Measurements from ENCODE around the gene TAF9. TPM values are rescaled to one million over a fixed set of nuclear protein-coding genes. Genes with fewer than 3 reads are reported as not detected.

Gene TAF9, protein sequence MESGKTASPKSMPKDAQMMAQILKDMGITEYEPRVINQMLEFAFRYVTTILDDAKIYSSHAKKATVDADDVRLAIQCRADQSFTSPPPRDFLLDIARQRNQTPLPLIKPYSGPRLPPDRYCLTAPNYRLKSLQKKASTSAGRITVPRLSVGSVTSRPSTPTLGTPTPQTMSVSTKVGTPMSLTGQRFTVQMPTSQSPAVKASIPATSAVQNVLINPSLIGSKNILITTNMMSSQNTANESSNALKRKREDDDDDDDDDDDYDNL
- total RNA-seq (2021) (73.7 to 76.6 TPM (median 76.1 TPM) in 3 replicates), Bru-seq, nascent RNA (percentile 97 among the genes with signal in this experiment)
- long read RNA-seq, experiment 1, transcript TAF9-202 (3 exons, 1,461 nt): minor isoform, 5 of 289 reads
- long read RNA-seq, experiment 1, transcript TAF9-205 (2 exons, 1,331 nt): minor isoform, 8 of 289 reads
- long read RNA-seq, experiment 1, transcript TAF9-201 (3 exons, 1,283 nt): major isoform, 258 of 289 reads
- long read RNA-seq, experiment 1, transcript TAF9-208 (3 exons, 582 nt): minor isoform, 9 of 289 reads
- long read RNA-seq, experiment 1, partial matches to known transcripts: 0 of 289 reads
- long read RNA-seq, experiment 1, other reads (novel, unspliced or antisense): 3 of 289 reads
- long read RNA-seq, experiment 2, transcript TAF9-201 (3 exons, 1,283 nt): major isoform, 47 of 117 reads
- long read RNA-seq, experiment 2, transcript TAF9-205 (2 exons, 1,331 nt): minor isoform, 42 of 117 reads
- long read RNA-seq, experiment 2, partial matches to known transcripts: 0 of 117 reads
- long read RNA-seq, experiment 2, other reads (novel, unspliced or antisense): 20 of 117 reads
- long read RNA-seq, experiment 3, transcript TAF9-208 (3 exons, 582 nt): minor isoform, 20 of 605 reads
- long read RNA-seq, experiment 3, transcript TAF9-201 (3 exons, 1,283 nt): major isoform, 557 of 605 reads
- long read RNA-seq, experiment 3, transcript TAF9-205 (2 exons, 1,331 nt): minor isoform, 8 of 605 reads
- long read RNA-seq, experiment 3, transcript TAF9-202 (3 exons, 1,461 nt): minor isoform, 12 of 605 reads
- long read RNA-seq, experiment 3, partial matches to known transcripts: 0 of 605 reads
- long read RNA-seq, experiment 3, other reads (novel, unspliced or antisense): 5 of 605 reads

GRCh38 chr5:69369340-69370121 is at the start of gene TAF9, which contains the start of the genes AK6 and RAD17:
TAF9 (minus strand) TSS chr5:69369520; CDS start chr5:69365737, 3,783 bp downstream.
AK6 (minus strand) TSS chr5:69369520; CDS start chr5:69369490, 30 bp downstream.
RAD17 (plus strand) TSS chr5:69369818; CDS start chr5:69372209, 2,391 bp downstream.
- Mint-ChIP-seq H3K27me3 (ENCODE audit: low read depth) (no peaks in the 10 kb centered on the region), H3K9me3 (no peaks in the 10 kb centered on the region), H3K36me3 (peaks cover 31% of the 10 kb centered on the region), H3K4me3 (peak within 1 kb of the TSS; percentile 95), H3K4me1 (peaks cover 11% of the 10 kb centered on the region), H3K27ac (peak within 1 kb of the TSS; percentile 98)
- POLR2A ChIA-PET: interaction anchor here (0.5 to 1.3 kb wide), 4 partner anchors 16 to 81 kb away, joined by 3 to 8 read pairs (median 3); no protein-coding TSS in a partner anchor
- CTCF ChIA-PET: interaction anchor here (0.9 kb wide), 1 partner anchor 35 kb away, joined by 4 read pairs; no protein-coding TSS in a partner anchor
- ATAC-seq: peak; percentile 96
- DNase-seq (ENCODE audit: low spot score): peak; percentile 94
- TF ChIP-seq ZNF121 (CRISPR knock-in tag; IDR thresholded peaks at IDR 0.05) (no peak), CBFB (CRISPR knock-in tag; IDR thresholded peaks at IDR 0.05; ENCODE audit: low read depth) (no peak), ZBTB21 (CRISPR knock-in tag; IDR thresholded peaks at IDR 0.05; ENCODE audit: borderline replicate concordance) (no peak), ZNF425 (CRISPR knock-in tag; conservative IDR thresholded peaks at IDR 0.05) (no peak), NR1H2 (CRISPR knock-in tag; IDR thresholded peaks at IDR 0.05) (no peak), ZNF532 (CRISPR knock-in tag; IDR thresholded peaks at IDR 0.05; ENCODE audit: borderline replicate concordance) (peak; percentile 55; the same call in 1 of the 2 replicates), HMGA2 (CRISPR knock-in tag; IDR thresholded peaks at IDR 0.05) (no peak), IRF2 (CRISPR knock-in tag; IDR thresholded peaks at IDR 0.05; ENCODE audit: borderline replicate concordance, low read depth) (no peak), JAZF1 (CRISPR knock-in tag; IDR thresholded peaks at IDR 0.05) (no peak), ZNF232 (CRISPR knock-in tag; IDR thresholded peaks at IDR 0.05) (no peak), ZNF138 (CRISPR knock-in tag; conservative IDR thresholded peaks at IDR 0.05) (no peak), CREM (CRISPR knock-in tag; IDR thresholded peaks at IDR 0.05) (peak; percentile 89), SMAD3 (CRISPR knock-in tag; IDR thresholded peaks at IDR 0.05; ENCODE audit: borderline replicate concordance) (peak; percentile 23), E2F5 (CRISPR knock-in tag; IDR thresholded peaks at IDR 0.05) (peak; percentile 56; the same call in 1 of the 2 replicates), TEAD1 (CRISPR knock-in tag; IDR thresholded peaks at IDR 0.05) (peak; percentile 15; the same call in 1 of the 2 replicates), NR2C2 (CRISPR knock-in tag; IDR thresholded peaks at IDR 0.05) (0 out of 2 replicates have a peak, but pooled peaks have one; percentile 40), MYBL2 (CRISPR knock-in tag; IDR thresholded peaks at IDR 0.05) (peak; percentile 81)
- TF ChIP-seq, protein P1, sequence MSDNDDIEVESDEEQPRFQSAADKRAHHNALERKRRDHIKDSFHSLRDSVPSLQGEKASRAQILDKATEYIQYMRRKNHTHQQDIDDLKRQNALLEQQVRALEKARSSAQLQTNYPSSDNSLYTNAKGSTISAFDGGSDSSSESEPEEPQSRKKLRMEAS (CRISPR knock-in tag; IDR thresholded peaks at IDR 0.05): peak; percentile 91
- TF ChIP-seq, protein P2, sequence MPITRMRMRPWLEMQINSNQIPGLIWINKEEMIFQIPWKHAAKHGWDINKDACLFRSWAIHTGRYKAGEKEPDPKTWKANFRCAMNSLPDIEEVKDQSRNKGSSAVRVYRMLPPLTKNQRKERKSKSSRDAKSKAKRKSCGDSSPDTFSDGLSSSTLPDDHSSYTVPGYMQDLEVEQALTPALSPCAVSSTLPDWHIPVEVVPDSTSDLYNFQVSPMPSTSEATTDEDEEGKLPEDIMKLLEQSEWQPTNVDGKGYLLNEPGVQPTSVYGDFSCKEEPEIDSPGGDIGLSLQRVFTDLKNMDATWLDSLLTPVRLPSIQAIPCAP (CRISPR knock-in tag; IDR thresholded peaks at IDR 0.05): no peak
- TF ChIP-seq, protein P3, sequence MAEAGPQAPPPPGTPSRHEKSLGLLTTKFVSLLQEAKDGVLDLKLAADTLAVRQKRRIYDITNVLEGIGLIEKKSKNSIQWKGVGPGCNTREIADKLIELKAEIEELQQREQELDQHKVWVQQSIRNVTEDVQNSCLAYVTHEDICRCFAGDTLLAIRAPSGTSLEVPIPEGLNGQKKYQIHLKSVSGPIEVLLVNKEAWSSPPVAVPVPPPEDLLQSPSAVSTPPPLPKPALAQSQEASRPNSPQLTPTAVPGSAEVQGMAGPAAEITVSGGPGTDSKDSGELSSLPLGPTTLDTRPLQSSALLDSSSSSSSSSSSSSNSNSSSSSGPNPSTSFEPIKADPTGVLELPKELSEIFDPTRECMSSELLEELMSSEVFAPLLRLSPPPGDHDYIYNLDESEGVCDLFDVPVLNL (CRISPR knock-in tag; IDR thresholded peaks at IDR 0.05; ENCODE audit: borderline replicate concordance, low read depth): no peak

Measured in WTC11 (cell line).